ENCODE measurements around the gene PTPN7.

Gene PTPN7

DNA sequence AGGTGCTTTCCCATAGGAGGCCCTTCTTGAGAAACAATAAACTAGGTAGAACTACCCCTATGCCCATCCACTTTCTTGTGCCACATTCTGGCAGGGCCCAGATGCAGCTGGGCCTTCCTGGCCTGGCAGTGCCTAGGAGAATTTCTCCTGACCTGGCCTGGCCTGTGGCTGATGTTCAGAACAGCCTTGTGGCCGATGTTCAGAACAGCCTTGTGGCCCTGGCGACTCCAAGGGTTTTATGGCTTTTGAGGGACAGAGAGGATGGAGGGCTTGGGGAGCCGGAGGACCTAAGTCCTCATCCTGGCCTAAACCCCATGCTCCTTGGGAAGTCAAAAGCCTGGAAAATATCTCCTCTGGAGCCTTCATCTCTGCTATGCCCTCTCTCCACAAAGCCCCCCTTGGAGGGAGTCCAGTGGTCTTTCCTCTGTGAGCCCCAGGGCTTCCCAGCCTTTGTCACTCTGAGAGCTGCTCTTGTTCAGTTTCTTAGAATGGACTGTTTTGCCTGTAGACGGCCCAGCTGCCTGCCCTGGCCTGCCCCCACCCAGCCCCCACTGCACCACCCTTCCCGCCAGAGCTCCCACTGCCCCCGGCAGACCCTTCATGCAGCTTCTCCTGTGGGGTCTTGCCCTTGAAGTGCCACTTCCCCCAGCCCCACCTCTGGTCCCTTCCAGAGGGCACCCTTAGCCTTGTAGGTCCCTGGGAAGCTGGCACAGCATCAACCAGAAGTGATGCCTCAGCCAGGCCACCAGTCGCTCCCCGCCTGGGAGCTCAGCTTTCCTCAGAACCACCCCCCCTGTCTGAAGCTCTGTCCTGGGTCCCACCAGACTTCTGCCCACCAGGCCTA lies 30.7 kb downstream of the PTPN7 start:
- Histone ChIP-seq H3F3A (ENCODE audit: insufficient read depth, low read length) (no peaks in the 10 kb centered on the region), H3K4me3 (ENCODE audit: low read length) (no peak overlapping the region), H2AFZ (ENCODE audit: low read length) (no peak overlapping the region), H3K27me3 (replicated peaks; ENCODE audit: insufficient read depth, low read length) (peaks cover 5% of the 10 kb centered on the region), H3K9me2 (replicated peaks; ENCODE audit: insufficient read depth, low read length) (no peaks in the 10 kb centered on the region), H3K4me2 (ENCODE audit: low read depth, low read length) (no peak overlapping the region), H3K79me2 (ENCODE audit: low read length) (no peaks in the 10 kb centered on the region), H3K4me1 (ENCODE audit: low read length) (no peaks in the 10 kb centered on the region), H3K9me3 (replicated peaks; ENCODE audit: insufficient read depth, low read length) (no peaks in the 10 kb centered on the region), H4K20me1 (ENCODE audit: insufficient read depth, low read length) (no peaks in the 10 kb centered on the region), H3K27ac (ENCODE audit: low read length) (no peak overlapping the region), H3K36me3 (replicated peaks; ENCODE audit: insufficient read depth, low read length) (no peaks in the 10 kb centered on the region), H3K9ac (ENCODE audit: low read length) (no peak overlapping the region)
- no peak for DNase-seq
- TF ChIP-seq, protein P1, sequence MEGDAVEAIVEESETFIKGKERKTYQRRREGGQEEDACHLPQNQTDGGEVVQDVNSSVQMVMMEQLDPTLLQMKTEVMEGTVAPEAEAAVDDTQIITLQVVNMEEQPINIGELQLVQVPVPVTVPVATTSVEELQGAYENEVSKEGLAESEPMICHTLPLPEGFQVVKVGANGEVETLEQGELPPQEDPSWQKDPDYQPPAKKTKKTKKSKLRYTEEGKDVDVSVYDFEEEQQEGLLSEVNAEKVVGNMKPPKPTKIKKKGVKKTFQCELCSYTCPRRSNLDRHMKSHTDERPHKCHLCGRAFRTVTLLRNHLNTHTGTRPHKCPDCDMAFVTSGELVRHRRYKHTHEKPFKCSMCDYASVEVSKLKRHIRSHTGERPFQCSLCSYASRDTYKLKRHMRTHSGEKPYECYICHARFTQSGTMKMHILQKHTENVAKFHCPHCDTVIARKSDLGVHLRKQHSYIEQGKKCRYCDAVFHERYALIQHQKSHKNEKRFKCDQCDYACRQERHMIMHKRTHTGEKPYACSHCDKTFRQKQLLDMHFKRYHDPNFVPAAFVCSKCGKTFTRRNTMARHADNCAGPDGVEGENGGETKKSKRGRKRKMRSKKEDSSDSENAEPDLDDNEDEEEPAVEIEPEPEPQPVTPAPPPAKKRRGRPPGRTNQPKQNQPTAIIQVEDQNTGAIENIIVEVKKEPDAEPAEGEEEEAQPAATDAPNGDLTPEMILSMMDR (IDR thresholded peaks at IDR 0.05; ENCODE audit: low read length), result no peak
- TF ChIP-seq EZH2phosphoT487 (IDR thresholded peaks at IDR 0.05; ENCODE audit: low read length) (no peak), EZH2 (optimal IDR thresholded peaks at IDR 0.05; ENCODE audit: low read depth, low read length) (no peak)

DNA sequence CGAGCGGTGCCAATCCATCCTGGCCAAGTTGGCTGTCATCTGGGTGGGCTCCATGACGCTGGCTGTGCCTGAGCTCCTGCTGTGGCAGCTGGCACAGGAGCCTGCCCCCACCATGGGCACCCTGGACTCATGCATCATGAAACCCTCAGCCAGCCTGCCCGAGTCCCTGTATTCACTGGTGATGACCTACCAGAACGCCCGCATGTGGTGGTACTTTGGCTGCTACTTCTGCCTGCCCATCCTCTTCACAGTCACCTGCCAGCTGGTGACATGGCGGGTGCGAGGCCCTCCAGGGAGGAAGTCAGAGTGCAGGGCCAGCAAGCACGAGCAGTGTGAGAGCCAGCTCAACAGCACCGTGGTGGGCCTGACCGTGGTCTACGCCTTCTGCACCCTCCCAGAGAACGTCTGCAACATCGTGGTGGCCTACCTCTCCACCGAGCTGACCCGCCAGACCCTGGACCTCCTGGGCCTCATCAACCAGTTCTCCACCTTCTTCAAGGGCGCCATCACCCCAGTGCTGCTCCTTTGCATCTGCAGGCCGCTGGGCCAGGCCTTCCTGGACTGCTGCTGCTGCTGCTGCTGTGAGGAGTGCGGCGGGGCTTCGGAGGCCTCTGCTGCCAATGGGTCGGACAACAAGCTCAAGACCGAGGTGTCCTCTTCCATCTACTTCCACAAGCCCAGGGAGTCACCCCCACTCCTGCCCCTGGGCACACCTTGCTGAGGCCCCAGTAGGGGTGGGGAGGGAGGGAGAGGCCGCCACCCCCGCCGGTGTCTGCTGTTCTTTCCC lies 32.4 kb downstream of the PTPN7 start:
- Histone ChIP-seq H3K9me3 (replicated peaks; ENCODE audit: insufficient read depth, low read length) (no peaks in the 10 kb centered on the region), H3F3A (ENCODE audit: insufficient read depth, low read length) (no peaks in the 10 kb centered on the region), H3K79me2 (ENCODE audit: low read length) (no peaks in the 10 kb centered on the region), H4K20me1 (ENCODE audit: insufficient read depth, low read length) (no peaks in the 10 kb centered on the region), H3K9me2 (replicated peaks; ENCODE audit: insufficient read depth, low read length) (no peaks in the 10 kb centered on the region), H2AFZ (ENCODE audit: low read length) (no peak overlapping the region), H3K27ac (ENCODE audit: low read length) (no peak overlapping the region), H3K9ac (ENCODE audit: low read length) (no peak overlapping the region), H3K36me3 (replicated peaks; ENCODE audit: insufficient read depth, low read length) (no peaks in the 10 kb centered on the region), H3K4me2 (ENCODE audit: low read depth, low read length) (no peak overlapping the region), H3K4me3 (ENCODE audit: low read length) (no peak overlapping the region), H3K4me1 (ENCODE audit: low read length) (no peaks in the 10 kb centered on the region), H3K27me3 (replicated peaks; ENCODE audit: insufficient read depth, low read length) (peaks cover 21% of the 10 kb centered on the region)
- DNase-seq, result no peak
- TF ChIP-seq, protein P1 (IDR thresholded peaks at IDR 0.05; ENCODE audit: low read length), result no peak

DNA sequence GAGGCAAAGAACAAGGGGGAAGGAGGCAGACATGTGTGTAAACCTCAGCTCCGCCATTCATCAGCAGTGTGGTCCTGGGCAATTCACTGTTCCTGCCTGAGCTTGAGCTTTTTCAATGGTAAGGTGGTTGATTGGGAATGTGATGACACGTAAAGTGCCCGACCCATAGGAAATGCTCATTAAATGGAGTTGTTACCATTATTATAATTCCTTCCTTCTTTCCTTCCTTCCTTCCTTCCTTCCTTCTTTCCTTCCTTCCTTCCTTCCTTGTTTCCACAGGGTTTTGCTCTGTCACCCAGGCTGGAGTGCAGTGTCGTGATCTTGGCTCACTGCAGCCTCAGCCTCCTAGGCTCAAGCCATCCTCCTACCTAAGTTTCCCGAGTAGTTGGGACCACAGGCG lies 33.3 kb downstream of the PTPN7 start:
- Histone ChIP-seq H3K9ac (ENCODE audit: low read length) (no peak overlapping the region), H3K9me2 (replicated peaks; ENCODE audit: insufficient read depth, low read length) (no peaks in the 10 kb centered on the region), H3K9me3 (replicated peaks; ENCODE audit: insufficient read depth, low read length) (no peaks in the 10 kb centered on the region)

More for the DNA sequence above, 33.3 kb downstream of the PTPN7 start:
- DNase-seq, result no peak
- TF ChIP-seq EZH2phosphoT487 (IDR thresholded peaks at IDR 0.05; ENCODE audit: low read length) (no peak), EZH2 (optimal IDR thresholded peaks at IDR 0.05; ENCODE audit: low read depth, low read length) (no peak)
- TF ChIP-seq, protein P1 (IDR thresholded peaks at IDR 0.05; ENCODE audit: low read length), result no peak
- no peaks in the 10 kb centered on the region for H3K4me1 ChIP-seq (ENCODE audit: low read length)
- no peaks in the 10 kb centered on the region for H3K36me3 ChIP-seq (replicated peaks; ENCODE audit: insufficient read depth, low read length)
- H4K20me1 ChIP-seq (ENCODE audit: insufficient read depth, low read length), result no peaks in the 10 kb centered on the region
- no peak overlapping the region for H3K4me2 ChIP-seq (ENCODE audit: low read depth, low read length)
- no peaks in the 10 kb centered on the region for H3K79me2 ChIP-seq (ENCODE audit: low read length)
- no peaks in the 10 kb centered on the region for H3F3A ChIP-seq (ENCODE audit: insufficient read depth, low read length)
- H3K27me3 ChIP-seq (replicated peaks; ENCODE audit: insufficient read depth, low read length), result peaks cover 29% of the 10 kb centered on the region
- H3K4me3 ChIP-seq (ENCODE audit: low read length), result no peak overlapping the region
- H3K27ac ChIP-seq (ENCODE audit: low read length), result no peak overlapping the region
- no peak overlapping the region for H2AFZ ChIP-seq (ENCODE audit: low read length)

All from MM.1S (cell line).